Adrenal gland (tissue), 12 donors: Measurements from ENCODE around the gene HSPB3. TPM values are rescaled to one million over a fixed set of nuclear protein-coding genes. Genes with fewer than 3 reads are reported as not detected.

Experiments
- DNase-seq, 7 donors: peaks; one replicate each; pipeline ENCODE4 v3.0.0-alpha.2; 2019 to 2020
- H3K27ac ChIP-seq, 5 donors: fragments of 200-600 bp; sonication (generic) in 4 of 5; 1 replicate in 3 of 5; 2 replicates in 2 of 5; pipeline versions ENCODE4 v1.5.1 to v1.8.0; 2016 to 2020; ENCODE audit warnings: mild to moderate bottlenecking in 1 of 5
- H3K27me3 ChIP-seq: fragments of 200-600 bp; 2 replicates; pipeline ENCODE4 v1.8.0; 2021
- H3K36me3 ChIP-seq, 2 donors: fragments of 200-600 bp; replicated peaks in 1 of 2; 1 replicate in 1 of 2; 2 replicates in 1 of 2; pipeline versions ENCODE4 v1.5.1 to v1.8.0; 2018 to 2022
- H3K4me1 ChIP-seq, 2 donors: fragments of 200-600 bp; replicated peaks in 1 of 2; 1 replicate in 1 of 2; 2 replicates in 1 of 2; pipeline versions ENCODE4 v1.5.1 to v1.8.0; 2018 to 2021
- H3K4me3 ChIP-seq, 4 donors: fragments of 200-600 bp; sonication (generic) in 3 of 4; one replicate each; pipeline ENCODE4 v1.5.1; 2016 to 2018
- H3K9me3 ChIP-seq, 3 donors: fragments of 200-600 bp; sonication (generic) in 1 of 3; replicated peaks in 1 of 3; 1 replicate in 2 of 3; 2 replicates in 1 of 3; pipeline versions ENCODE4 v1.5.1 to v1.8.0; 2016 to 2021
- CTCF ChIP-seq, 6 experiments: fragments of 450-650 bp in 4 of 6; fragments of 200-600 bp in 2 of 6; sonication (generic) in 1 of 6; IDR thresholded peaks; 1 replicate in 5 of 6; 2 replicates in 1 of 6; pipeline versions ENCODE4 v1.5.1 to v1.8.0; 2016 to 2021; ENCODE audit warnings: antibody characterized with exemption in 6 of 6, mild to moderate bottlenecking in 2 of 6, moderate library complexity in 1 of 6
- POLR2A ChIP-seq, 2 donors: fragments of 450-650 bp; IDR thresholded peaks; one replicate each; pipeline ENCODE4 v1.6.1; 2017; ENCODE audit warnings: antibody characterized with exemption in 2 of 2, mild to moderate bottlenecking in 2 of 2, moderate library complexity in 1 of 2
- WGBS, 4 donors: extraction: QIAGEN DNeasy Blood & Tissue Kit in 2 of 4; methylation state at CpG; one replicate each; pipeline versions ENCODE4 v1.1.5 to v1.1.7; 2013 to 2017; 5-methylcytosine and 5-hydroxymethylcytosine counted together
- intact Hi-C, 2 donors: fragments of 100-400 bp; cut with DNase I; formaldehyde crosslinking; loops; one replicate each; pipeline versions ENCODE4 v1.14.1 to v1.15.0; 2022 to 2023
- polyA plus RNA-seq, 3 donors: library from polyadenylated mRNA; stranded (reverse); fragments of 200-250 nt in 2 of 3; fragments of 350-450 nt in 1 of 3; fragmentation: Illumina TruSeq in 1 of 3; extraction: RNeasy Lipid Tissue Mini Kit (QIAGEN cat#74804) in 1 of 3; gene quantifications; one replicate each; pipeline ENCODE4 v1.2.3, GENCODE V29; 2013 to 2014
- total RNA-seq, 9 donors: library from RNA; depleted of rRNA in 4 of 9; stranded (reverse); fragments of >200 nt in 4 of 9; fragments of 120-200 nt in 1 of 9; fragmentation: NEBNext Ultra II Directional in 1 of 9; extraction: Animal tissue kit (Norgen Biotek cat#: 25700) in 1 of 9; gene quantifications; one replicate each; pipeline versions ENCODE4 v1.1.0 to v1.2.4, GENCODE V29; 2013 to 2023
- donor health status: healthy with polysubstance abuse.
- donor health status: Bipolar disorder and iron deficiency.
- donor health status: DM: yes; HTN: yes; CAD: no.
- donor health status: DM: no; HTN: no; CAD: no.
- donor health status: DM: no; HTN: no; CAD: no.
- donor health status: DM: yes; HTN: yes; CAD: no.

HSPB3 gene
- total and polyA plus RNA-seq, 12 donors: 0.28 to 0.64 (median 0.54) TPM; not detected in 9

GRCh38 chr5:54442271-54442670 is 13.2 kb upstream of the HSPB3 start:
- H3K4me3 ChIP-seq: no peak overlapping the region
- 24 to 38% (median 33%) methylated on average over 1 of the region's 1 CpG for WGBS, 4 donors
- TF ChIP-seq POLR2A (IDR thresholded peaks at IDR 0.05) (no peak), CTCF (IDR thresholded peaks at IDR 0.05) (no peak)
- intact Hi-C loops: loop anchor here in 1 of 2 donors (5.0 kb wide), 1 partner anchor 50 kb away; no protein-coding TSS in a partner anchor
- H3K27ac ChIP-seq: no peak overlapping the region
- no peaks in the 10 kb centered on the region for H3K9me3 ChIP-seq
- no peaks in the 10 kb centered on the region for H3K36me3 ChIP-seq
- DNase-seq: no peak
- no peaks in the 10 kb centered on the region for H3K4me1 ChIP-seq
- H3K27me3 ChIP-seq: no peaks in the 10 kb centered on the region

- TF ChIP-seq POLR2A (IDR thresholded peaks at IDR 0.05): no peak
- TF ChIP-seq CTCF (IDR thresholded peaks at IDR 0.05): peak; percentile 37 to 62 (median 52)
- Histone ChIP-seq H3K27me3 (no peaks in the 10 kb centered on the region), H3K4me3 (no peak overlapping the region), H3K27ac (no peak overlapping the region), H3K9me3 (no peaks in the 10 kb centered on the region), H3K36me3 (no peaks in the 10 kb centered on the region), H3K4me1 (no peaks in the 10 kb centered on the region)
- peak in 1 of 7 donors; percentile 22 for DNase-seq
- intact Hi-C loops: loop anchor here in 1 of 2 donors (5.0 kb wide), 1 partner anchor 49 kb away; no protein-coding TSS in a partner anchor
Observed at GRCh38 chr5:54443270-54443669, 12.2 kb upstream of the HSPB3 start.

- H3K4me3 ChIP-seq: no peak overlapping the region
- H3K27ac ChIP-seq: no peak overlapping the region
- H3K4me1 ChIP-seq: no peaks in the 10 kb centered on the region
- WGBS, 4 donors: 81 to 95% (median 94%) methylated on average over 2 of the region's 2 CpGs
- TF ChIP-seq POLR2A (IDR thresholded peaks at IDR 0.05) (no peak), CTCF (IDR thresholded peaks at IDR 0.05) (no peak)
- no peaks in the 10 kb centered on the region for H3K36me3 ChIP-seq
- intact Hi-C loops: no loop called here
- no peaks in the 10 kb centered on the region for H3K9me3 ChIP-seq
- DNase-seq: no peak
- no peaks in the 10 kb centered on the region for H3K27me3 ChIP-seq
Observed at GRCh38 chr5:54445691-54446378, 9.7 kb upstream of the HSPB3 start.

GRCh38 chr5:54446379-54446732 is 9.1 kb upstream of the HSPB3 start:
- no peaks in the 10 kb centered on the region for H3K27me3 ChIP-seq
- H3K4me3 ChIP-seq: no peak overlapping the region
- no peak for DNase-seq
- no peak overlapping the region for H3K27ac ChIP-seq
- no peaks in the 10 kb centered on the region for H3K4me1 ChIP-seq
- H3K9me3 ChIP-seq: no peaks in the 10 kb centered on the region
- no peak for TF ChIP-seq POLR2A (IDR thresholded peaks at IDR 0.05)
- no peak for TF ChIP-seq CTCF (IDR thresholded peaks at IDR 0.05)
- WGBS, 4 donors: 65 to 95% (median 86%) methylated on average over 3 of the region's 3 CpGs
- intact Hi-C loops: no loop called here
- H3K36me3 ChIP-seq: no peaks in the 10 kb centered on the region
